GM18868 (cell line): ENCODE measurements around the gene LINS1.

ENCODE experiments used
- ATAC-seq: cut with Tn5 transposase; IDR thresholded peaks from one replicate; pipeline ENCODE4 v1.9.1; 2021; ENCODE audit warnings: mild to moderate bottlenecking, moderate library complexity; ENCODE audit not compliant: unreplicated experiment

Gene LINS1

GRCh38 chr15:100558771-100559254 lies 43.2 kb downstream of the LINS1 start:
- no peak for ATAC-seq

- ATAC-seq = no peak
These were observed 48.5 kb downstream of the LINS1 start for GRCh38 chr15:100553468-100553867.

- ATAC-seq = no peak
These were observed 54.0 kb downstream of the LINS1 start for GRCh38 chr15:100547961-100548360.

GRCh38 chr15:100544946-100545345 lies 57.0 kb downstream of the LINS1 start:
- no peak for ATAC-seq

GRCh38 chr15:100544338-100544841 lies 57.6 kb downstream of the LINS1 start:
- no peak for ATAC-seq

- no peak for ATAC-seq
These were observed 59.7 kb downstream of the LINS1 start for GRCh38 chr15:100542290-100542689.

GRCh38 chr15:100537331-100537730 lies 64.7 kb downstream of the LINS1 start:
- peak; percentile 79 for ATAC-seq

GRCh38 chr15:100536733-100537132 lies 65.3 kb downstream of the LINS1 start:
- ATAC-seq = no peak

GRCh38 chr15:100533886-100534285 lies 68.1 kb downstream of the LINS1 start:
- no peak for ATAC-seq

GRCh38 chr15:100531823-100532327 lies 70.1 kb downstream of the LINS1 start:
- ATAC-seq = no peak

GRCh38 chr15:100531204-100531603 lies 70.8 kb downstream of the LINS1 start:
- no peak for ATAC-seq

GRCh38 chr15:100529556-100529955 lies 72.4 kb downstream of the LINS1 start:
- ATAC-seq = no peak

- ATAC-seq = no peak
These were observed 73.1 kb downstream of the LINS1 start, which contains the start of gene CERS3 for GRCh38 chr15:100528833-100529428. CERS3 (minus strand) TSS chr15:100528950; CDS start chr15:100501849, 27,101 bp downstream.

GRCh38 chr15:100526027-100526481 lies 75.9 kb downstream of the LINS1 start:
- ATAC-seq = no peak

- ATAC-seq = no peak
These were observed 76.5 kb downstream of the LINS1 start for GRCh38 chr15:100525436-100525835.

GRCh38 chr15:100524326-100524725 lies 77.7 kb downstream of the LINS1 start:
- ATAC-seq = no peak

GRCh38 chr15:100521907-100522306 lies 80.1 kb downstream of the LINS1 start:
- no peak for ATAC-seq

GRCh38 chr15:100520132-100520921 lies 81.7 kb downstream of the LINS1 start:
- ATAC-seq = no peak

- ATAC-seq = no peak
These were observed 84.1 kb downstream of the LINS1 start for GRCh38 chr15:100517846-100518245.
